GM12878 (cell line): ENCODE measurements around the gene L3HYPDH. TPM values are rescaled to one million over a fixed set of nuclear protein-coding genes. Genes with fewer than 3 reads are reported as not detected.

ENCODE experiments used
- ATAC-seq: fragments of 200-7000 bp; cut with Tn5 transposase; 3 replicates; pipeline ENCODE4 v1.9.1; 2020; ENCODE audit warnings: mild to moderate bottlenecking, moderate library complexity
- BruUV-seq: library from RNA; stranded (reverse); fragments of 400-500 nt; replicated peaks from 2 replicates; lab custom pipeline; 2021; lab: Mats Ljungman, UMichigan
- CTCF ChIA-PET: fragments of 300-600 bp; sonication (Branson Sonifier 250); formaldehyde crosslinking; extraction: SDS; loops from one replicate; lab custom pipeline; 2021; ENCODE audit warnings: inconsistent platforms; lab: Yijun Ruan, JAX
- POLR2A ChIA-PET: fragments of 350-600 bp; formaldehyde crosslinking; extraction: SDS; loops from one replicate; lab custom pipeline; 2021; ENCODE audit warnings: inconsistent platforms; lab: Charles Lee
- RAD21 ChIA-PET: fragments of 300-600 bp; sonication (Branson Sonifier 250); formaldehyde crosslinking; loops from one replicate; lab custom pipeline; 2023; ENCODE audit warnings: antibody characterized with exemption; ENCODE audit not compliant: unreplicated experiment; lab: Charles Lee
- SMC1A ChIA-PET: fragments of 300-600 bp; sonication (Branson Sonifier 250); formaldehyde crosslinking; loops from one replicate; lab custom pipeline; 2023; ENCODE audit not compliant: unreplicated experiment, uncharacterized antibody; lab: Charles Lee
- DNase-seq: peaks from one replicate; pipeline ENCODE4 v3.0.0-alpha.2; 2011; ENCODE audit warnings: low read depth, low spot score
- FAIRE-seq: peaks from 3 replicates; lab custom pipeline; 2011; peaks lifted over from hg19 to GRCh38; lab: Jason Lieb, UNC
- H2AFZ ChIP-seq: 2 replicates; pipeline ENCODE4 v1.6.0; 2011; ENCODE audit warnings: low read depth, low read length, control low read depth; ENCODE audit not compliant: control insufficient read depth
- H3K27ac ChIP-seq: 2 replicates; pipeline ENCODE4 v1.5.1; 2011; ENCODE audit warnings: control low read depth; ENCODE audit not compliant: control insufficient read depth, insufficient read depth
- H3K27me3 ChIP-seq, 2 experiments: replicated peaks in 1 of 2; 2 replicates each; pipeline versions ENCODE4 v1.6.0 to v1.6.1; 2011; ENCODE audit warnings: low read length in 1 of 2; ENCODE audit not compliant: control insufficient read depth in 2 of 2, insufficient read depth in 2 of 2
- H3K36me3 ChIP-seq, 2 experiments: 2 replicates each; pipeline ENCODE4 v1.5.1; 2011; ENCODE audit warnings: low read length in 1 of 2; ENCODE audit not compliant: control insufficient read depth in 2 of 2, insufficient read depth in 2 of 2
- H3K4me1 ChIP-seq: 2 replicates; pipeline ENCODE4 v1.6.1; 2011; ENCODE audit warnings: mild to moderate bottlenecking, low read length, moderate library complexity, mixed read lengths; ENCODE audit not compliant: control insufficient read depth, insufficient read depth
- H3K4me2 ChIP-seq: 2 replicates; pipeline ENCODE4 v1.6.0; 2011; ENCODE audit warnings: control low read depth; ENCODE audit not compliant: control insufficient read depth, insufficient read depth
- H3K4me3 ChIP-seq: fragments of 200-600 bp; sonication (generic); 2 replicates; pipeline ENCODE4 v1.5.1; 2016
- H3K79me2 ChIP-seq: 2 replicates; pipeline ENCODE4 v1.6.0; 2011; ENCODE audit warnings: low read length; ENCODE audit not compliant: control insufficient read depth, insufficient read depth
- H3K9ac ChIP-seq: 2 replicates; pipeline ENCODE4 v1.8.0; 2011; ENCODE audit warnings: low read length, control low read depth, mixed read lengths; ENCODE audit not compliant: control insufficient read depth, insufficient read depth
- H3K9me3 ChIP-seq: replicated peaks from 3 replicates; pipeline ENCODE4 v1.5.1; 2011; ENCODE audit warnings: mild to moderate bottlenecking, low read length; ENCODE audit not compliant: control insufficient read depth, insufficient read depth
- H4K20me1 ChIP-seq: 2 replicates; pipeline ENCODE4 v1.6.0; 2011; ENCODE audit not compliant: control insufficient read depth, insufficient read depth
- CBFB ChIP-seq: IDR thresholded peaks from 2 replicates; pipeline ENCODE4 v1.6.1; 2016; ENCODE audit warnings: antibody characterized with exemption, low read depth
- HSF1 ChIP-seq: fragments of 150-350 bp; IDR thresholded peaks from 2 replicates; pipeline ENCODE4 v1.6.1; 2014; ENCODE audit warnings: mild to moderate bottlenecking, low read depth, low read length
- NFXL1 ChIP-seq: fragments of 450-650 bp; IDR thresholded peaks from 2 replicates; pipeline ENCODE4 v1.6.1; 2017; ENCODE audit warnings: antibody characterized with exemption, mild to moderate bottlenecking, borderline replicate concordance
- PRDM15 ChIP-seq: fragments of 450-650 bp; formaldehyde crosslinking; IDR thresholded peaks from 2 replicates; pipeline ENCODE4 v1.4.0; 2020; ENCODE audit warnings: mild to moderate bottlenecking, moderate library complexity
- SIN3A ChIP-seq: IDR thresholded peaks from 2 replicates; pipeline ENCODE4 v1.6.1; 2012; ENCODE audit warnings: low read depth, low read length, improper control_type of control experiment
- SREBF2 ChIP-seq: IDR thresholded peaks from 2 replicates; pipeline ENCODE4 v1.6.1; 2012; ENCODE audit warnings: mild to moderate bottlenecking, low read length
- TAF1 ChIP-seq: IDR thresholded peaks from 2 replicates; pipeline ENCODE4 v1.6.1; 2011; ENCODE audit warnings: mild to moderate bottlenecking, low read depth, low read length, borderline replicate concordance
- USF1 ChIP-seq: IDR thresholded peaks from 2 replicates; pipeline ENCODE4 v1.6.1; 2011; ENCODE audit warnings: borderline replicate concordance, low read depth, mild to moderate bottlenecking, moderate library complexity, mixed read lengths, low read length; ENCODE audit not compliant: insufficient read depth; ENCODE audit errors: extremely low read length
- WGBS: methylation state at CpG from one replicate; pipeline ENCODE4 v1.1.6; 2016; ENCODE audit warnings: low lambda C conversion rate; ENCODE audit not compliant: insufficient replicate concordance, insufficient coverage; ENCODE audit errors: missing lambda C conversion rate; 5-methylcytosine and 5-hydroxymethylcytosine counted together
- in situ Hi-C: fragments of 300-500 bp; cut with MboI; formaldehyde crosslinking; loops from 9 replicates; pipeline ENCODE4 v1.14.3; 2018; ENCODE audit warnings: mixed read lengths
- intact Hi-C: fragments of 100-400 bp; cut with micrococcal nuclease; formaldehyde crosslinking; loops from one replicate; pipeline ENCODE4 v1.14.2; 2022; ENCODE audit not compliant: unreplicated experiment
- polyA plus RNA-seq, 11 experiments: library from polyadenylated mRNA; depleted of rRNA in 4 of 11; unstranded in 6 of 11; stranded (reverse) in 5 of 11; fragments of >200 nt; fragmentation: Nextera tagmentation in 4 of 11; fragmentation: Illumina TruSeq in 1 of 11; extraction: Ambion mirVana in 4 of 11; extraction: Trizol in 1 of 11; gene quantifications; 1 replicate in 1 of 11; 2 replicates in 10 of 11; pipeline versions ENCODE4 v1.2.1 to v1.2.3, GENCODE V29; 2011 to 2016; ENCODE audit warnings: inconsistent platforms in 2 of 11, missing spikeins in 2 of 11, low read depth in 1 of 11
- total RNA-seq, 4 experiments: library from RNA; depleted of rRNA in 3 of 4; stranded (reverse); fragments of >200 nt in 3 of 4; fragmentation: Illumina TruSeq in 1 of 4; extraction: Trizol in 1 of 4; gene quantifications; 2 replicates each; pipeline versions ENCODE4 v1.2.1 to v1.2.3, GENCODE V29; 2013 to 2021

Gene L3HYPDH
- total and polyA plus RNA-seq, 10 of the 15 experiments (the other 5 are each of a cell fraction or from before 2014, with no cell fraction given) = 11.5 to 27.8 (median 15.8) TPM

- ChIA-PET POLR2A (interaction anchor here (0.6 kb wide), 1 partner anchor 830 kb away, joined by 5 read pairs; no protein-coding TSS in a partner anchor), RAD21 (no interaction called here), SMC1A (interaction anchor here (0.6 kb wide), 1 partner anchor 9 kb away, joined by 3 read pairs; no protein-coding TSS in a partner anchor), CTCF (interaction anchor here (1.4 to 1.7 kb wide), 2 partner anchors 24 to 332 kb away, joined by 4 to 5 read pairs; partner anchors contain the start of genes JKAMP and L3HYPDH)
- H3K9ac ChIP-seq = no peak overlapping the region
- FAIRE-seq (no peak), ATAC-seq (no peak), DNase-seq (no peak)
- TF ChIP-seq TAF1 (no peak), HSF1 (no peak), CBFB (no peak), SIN3A (no peak), NFXL1 (no peak), SREBF2 (no peak), USF1 (no peak), PRDM15 (CRISPR knock-in tag) (no peak)
- no peaks in the 10 kb centered on the region for H3K9me3 ChIP-seq
- 93% methylated on average over 1 of the region's 1 CpG for WGBS
- no peak overlapping the region for H3K4me3 ChIP-seq
- no peaks in the 10 kb centered on the region; a peak in 1 of 4 replicates for H3K36me3 ChIP-seq
- no TSS peak for BruUV-seq
- no peak overlapping the region for H3K4me2 ChIP-seq
- H4K20me1 ChIP-seq = no peaks in the 10 kb centered on the region
- H2AFZ ChIP-seq = no peak overlapping the region
- intact Hi-C loops (no loop called here), in situ Hi-C loops (no loop called here)
- H3K27me3 ChIP-seq = no peaks in the 10 kb centered on the region
- no peaks in the 10 kb centered on the region for H3K79me2 ChIP-seq
- H3K4me1 ChIP-seq = peaks cover 9% of the 10 kb centered on the region
- no peak overlapping the region for H3K27ac ChIP-seq
Measured at GRCh38 chr14:59460378-59460777, 23.8 kb downstream of the L3HYPDH start.
